Middle frontal gyrus (tissue), 1 donor: Measurements from ENCODE around the gene IGF2.

ENCODE experiments used
- DNase-seq: peaks from one replicate; pipeline ENCODE4 v3.0.0-alpha.2; 2015; ENCODE audit warnings: low spot score; ENCODE audit errors: extremely low spot score

The IGF2 gene

GRCh38 chr11:2169626-2170570, 30.7 kb upstream of the IGF2 start:
- no peak for DNase-seq

GRCh38 chr11:2169005-2169378, 29.8 kb upstream of the IGF2 start:
- no peak for DNase-seq

GRCh38 chr11:2168286-2169004, 29.3 kb upstream of the IGF2 start:
- no peak for DNase-seq

GRCh38 chr11:2167141-2168045, 28.2 kb upstream of the IGF2 start:
- no peak for DNase-seq

GRCh38 chr11:2166091-2166851, 27.1 kb upstream of the IGF2 start:
- DNase-seq, result no peak

- DNase-seq, result no peak
Observed at GRCh38 chr11:2165571-2165970, 26.4 kb upstream of the IGF2 start.

- DNase-seq, result no peak
Observed at GRCh38 chr11:2164861-2165555, 25.8 kb upstream of the IGF2 start.

GRCh38 chr11:2164081-2164480, 24.9 kb upstream of the IGF2 start:
- no peak for DNase-seq

- DNase-seq, result no peak
Observed at GRCh38 chr11:2163428-2163978, 24.3 kb upstream of the IGF2 start.

- no peak for DNase-seq
Observed at GRCh38 chr11:2160736-2161259, 21.6 kb upstream of the IGF2 start, which contains the start of gene INS. Gene INS (minus strand): TSS chr11:2161209. CDS start chr11:2160971, 238 bp downstream.

- no peak for DNase-seq
Observed at GRCh38 chr11:2159536-2160413, 20.6 kb upstream of the IGF2 start.

- no peak for DNase-seq
Observed at GRCh38 chr11:2158966-2159365, 19.8 kb upstream of the IGF2 start.

- DNase-seq, result no peak
Observed at GRCh38 chr11:2158296-2158737, 19.1 kb upstream of the IGF2 start.

GRCh38 chr11:2157294-2158040, 18.3 kb upstream of the IGF2 start:
- DNase-seq, result no peak

GRCh38 chr11:2156416-2157182, 17.4 kb upstream of the IGF2 start:
- DNase-seq, result peak; percentile 56

GRCh38 chr11:2155511-2155910, 16.3 kb upstream of the IGF2 start:
- DNase-seq, result no peak

- no peak for DNase-seq
Observed at GRCh38 chr11:2154889-2155288, 15.7 kb upstream of the IGF2 start.
